Measurements from ENCODE around the gene TACSTD2. TPM values are rescaled to one million over a fixed set of nuclear protein-coding genes. Genes with fewer than 3 reads are reported as not detected.

The TACSTD2 gene
- total RNA-seq, 1 experiment from 2014 or later: 12.2 TPM

DNA sequence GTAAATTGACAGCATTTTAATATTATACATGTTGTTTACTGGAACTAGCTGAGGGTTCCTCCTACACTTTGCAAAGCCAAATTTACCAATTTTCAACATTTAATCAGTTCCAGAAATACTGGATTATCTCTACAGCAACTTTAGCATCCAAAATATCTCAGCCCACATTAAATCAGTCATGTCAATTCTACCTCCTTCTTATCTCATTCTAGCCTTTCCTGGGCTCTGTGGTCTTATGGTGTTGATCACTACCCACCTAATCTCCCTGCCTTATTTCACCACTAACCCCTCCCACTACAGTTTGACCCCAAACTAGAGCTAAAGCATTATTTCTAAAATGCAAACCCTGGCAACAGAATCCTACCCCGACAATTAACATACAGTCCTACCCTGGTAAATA lies 33.8 kb downstream of the TACSTD2 start:
- DNase-seq (ENCODE audit: low read depth, low spot score): no peak
- no peak for TF ChIP-seq TCF7L2 (IDR thresholded peaks at IDR 0.05; ENCODE audit: borderline replicate concordance, extremely low read depth, insufficient read depth, insufficient read length)
- no peak for TF ChIP-seq POLR2A (IDR thresholded peaks at IDR 0.05; ENCODE audit: borderline replicate concordance, extremely low read depth, insufficient read depth, insufficient read length)
- TF ChIP-seq CBX3 (IDR thresholded peaks at IDR 0.05; ENCODE audit: low read depth): no peak
- TF ChIP-seq FOSL1 (IDR thresholded peaks at IDR 0.05; ENCODE audit: low read depth): no peak
- TF ChIP-seq EZH2phosphoT487 (IDR thresholded peaks at IDR 0.05; ENCODE audit: borderline replicate concordance): no peak
- TF ChIP-seq, protein P1, sequence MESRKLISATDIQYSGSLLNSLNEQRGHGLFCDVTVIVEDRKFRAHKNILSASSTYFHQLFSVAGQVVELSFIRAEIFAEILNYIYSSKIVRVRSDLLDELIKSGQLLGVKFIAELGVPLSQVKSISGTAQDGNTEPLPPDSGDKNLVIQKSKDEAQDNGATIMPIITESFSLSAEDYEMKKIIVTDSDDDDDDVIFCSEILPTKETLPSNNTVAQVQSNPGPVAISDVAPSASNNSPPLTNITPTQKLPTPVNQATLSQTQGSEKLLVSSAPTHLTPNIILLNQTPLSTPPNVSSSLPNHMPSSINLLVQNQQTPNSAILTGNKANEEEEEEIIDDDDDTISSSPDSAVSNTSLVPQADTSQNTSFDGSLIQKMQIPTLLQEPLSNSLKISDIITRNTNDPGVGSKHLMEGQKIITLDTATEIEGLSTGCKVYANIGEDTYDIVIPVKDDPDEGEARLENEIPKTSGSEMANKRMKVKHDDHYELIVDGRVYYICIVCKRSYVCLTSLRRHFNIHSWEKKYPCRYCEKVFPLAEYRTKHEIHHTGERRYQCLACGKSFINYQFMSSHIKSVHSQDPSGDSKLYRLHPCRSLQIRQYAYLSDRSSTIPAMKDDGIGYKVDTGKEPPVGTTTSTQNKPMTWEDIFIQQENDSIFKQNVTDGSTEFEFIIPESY (IDR thresholded peaks at IDR 0.05; ENCODE audit: extremely low read depth, insufficient replicate concordance, low read length): no peak
- no peak for TF ChIP-seq RAD21 (IDR thresholded peaks at IDR 0.05; ENCODE audit: low read depth)
- no peak for TF ChIP-seq SRF (IDR thresholded peaks at IDR 0.05; ENCODE audit: low read depth)
- no peak for ATAC-seq
- H3K4me1 ChIP-seq (ENCODE audit: control insufficient read depth in 1 of 2, insufficient read depth in 2 of 2, low read length in 2 of 2): peaks cover 6 to 17% of the 10 kb centered on the region in 2 experiments; a peak in 3 of 4 replicates
- no peak overlapping the region for H2AFZ ChIP-seq (ENCODE audit: low read depth, low read length, poor library complexity, severe bottlenecking)
- no peak overlapping the region for H3K27ac ChIP-seq (ENCODE audit: low read depth, low read length)
- H3K9me2 ChIP-seq (ENCODE audit: insufficient read depth): no peaks in the 10 kb centered on the region
- H3K9me3 ChIP-seq (ENCODE audit: control insufficient read depth in 1 of 2, insufficient read depth in 1 of 2, low read depth in 1 of 2, low read length in 2 of 2): no peaks in the 10 kb centered on the region
- H3K9ac ChIP-seq (ENCODE audit: low read length): no peak overlapping the region
- RAD21 ChIA-PET (ENCODE audit: low non-redundant PET in 1 of 2, low total read pairs in 2 of 2, uncharacterized antibody in 2 of 2, unreplicated experiment in 2 of 2): no interaction called here
- no peak overlapping the region for H3K4me2 ChIP-seq (ENCODE audit: low read length)
- H4K20me1 ChIP-seq (ENCODE audit: insufficient read depth): no peaks in the 10 kb centered on the region
- BruUV-seq (replicated peaks): no TSS peak
- POLR2A ChIA-PET: no interaction called here
- intact Hi-C loops (cut with micrococcal nuclease): no loop called here
- H3K79me2 ChIP-seq (ENCODE audit: insufficient read depth, low read length): peaks cover 7% of the 10 kb centered on the region; the same call in 1 of the 2 replicates
- H3K36me3 ChIP-seq (ENCODE audit: control insufficient read depth in 1 of 2, insufficient read depth in 2 of 2, low read length in 2 of 2): no peaks in the 10 kb centered on the region
- no peaks in the 10 kb centered on the region for H3K27me3 ChIP-seq (ENCODE audit: insufficient read depth, low read length)
- no peak overlapping the region for H3K4me3 ChIP-seq (replicated peaks in 1 of 2; ENCODE audit: low read depth in 1 of 2, low read length in 2 of 2)
- CTCF ChIA-PET: no interaction called here

DNA sequence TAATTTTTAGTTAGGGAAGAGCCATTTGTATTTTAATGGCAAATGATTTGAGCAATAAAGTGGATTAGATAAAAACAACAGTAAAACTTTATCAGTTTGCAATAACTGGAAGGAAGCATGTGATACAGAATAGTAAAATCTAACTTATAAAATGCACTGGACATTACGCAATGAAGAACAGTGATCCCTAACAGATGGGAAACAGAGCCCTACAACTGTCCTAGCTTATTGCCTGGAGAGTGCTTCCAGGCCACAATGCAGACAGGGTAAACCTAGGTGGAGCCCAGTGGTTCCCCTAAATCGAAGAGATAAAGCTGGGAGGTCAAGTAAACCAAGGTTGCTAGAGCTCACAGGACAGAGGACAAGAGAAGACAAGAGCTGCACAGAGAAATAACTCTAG lies 37.5 kb downstream of the TACSTD2 start:
- H3K4me1 ChIP-seq (ENCODE audit: control insufficient read depth in 1 of 2, insufficient read depth in 2 of 2, low read length in 2 of 2): no peaks in the 10 kb centered on the region
- no peak overlapping the region for H3K27ac ChIP-seq (ENCODE audit: low read depth, low read length)
- no peaks in the 10 kb centered on the region for H3K9me3 ChIP-seq (ENCODE audit: control insufficient read depth in 1 of 2, insufficient read depth in 1 of 2, low read depth in 1 of 2, low read length in 2 of 2)
- ChIA-PET RAD21 (ENCODE audit: low non-redundant PET in 1 of 2, low total read pairs in 2 of 2, uncharacterized antibody in 2 of 2, unreplicated experiment in 2 of 2) (no interaction called here), CTCF (no interaction called here), POLR2A (no interaction called here)
- DNase-seq (ENCODE audit: low read depth, low spot score) (no peak), ATAC-seq (no peak)
- H3K9me2 ChIP-seq (ENCODE audit: insufficient read depth): no peaks in the 10 kb centered on the region
- no peaks in the 10 kb centered on the region for H3K27me3 ChIP-seq (ENCODE audit: insufficient read depth, low read length)
- 0 out of 2 replicates have a peak, but pooled peaks cover 4% of the 10 kb centered on the region for H3K79me2 ChIP-seq (ENCODE audit: insufficient read depth, low read length)
- no peaks in the 10 kb centered on the region for H4K20me1 ChIP-seq (ENCODE audit: insufficient read depth)
- H3K4me2 ChIP-seq (ENCODE audit: low read length): no peak overlapping the region
- H3K36me3 ChIP-seq (ENCODE audit: control insufficient read depth in 1 of 2, insufficient read depth in 2 of 2, low read length in 2 of 2): no peaks in the 10 kb centered on the region
- intact Hi-C loops (cut with micrococcal nuclease): no loop called here
- H2AFZ ChIP-seq (ENCODE audit: low read depth, low read length, poor library complexity, severe bottlenecking): no peak overlapping the region
- no TSS peak for BruUV-seq (replicated peaks)
- no peak overlapping the region for H3K4me3 ChIP-seq (replicated peaks in 1 of 2; ENCODE audit: low read depth in 1 of 2, low read length in 2 of 2)
- H3K9ac ChIP-seq (ENCODE audit: low read length): no peak overlapping the region
- no peak for TF ChIP-seq EZH2phosphoT487 (IDR thresholded peaks at IDR 0.05; ENCODE audit: borderline replicate concordance)
- TF ChIP-seq POLR2AphosphoS5 (IDR thresholded peaks at IDR 0.05; ENCODE audit: low read depth, low read length): no peak
- no peak for TF ChIP-seq ZNF274 (IDR thresholded peaks at IDR 0.05; ENCODE audit: low read depth, low read length)
- TF ChIP-seq, protein P2, sequence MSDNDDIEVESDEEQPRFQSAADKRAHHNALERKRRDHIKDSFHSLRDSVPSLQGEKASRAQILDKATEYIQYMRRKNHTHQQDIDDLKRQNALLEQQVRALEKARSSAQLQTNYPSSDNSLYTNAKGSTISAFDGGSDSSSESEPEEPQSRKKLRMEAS (IDR thresholded peaks at IDR 0.05): no peak
- TF ChIP-seq, protein P3, sequence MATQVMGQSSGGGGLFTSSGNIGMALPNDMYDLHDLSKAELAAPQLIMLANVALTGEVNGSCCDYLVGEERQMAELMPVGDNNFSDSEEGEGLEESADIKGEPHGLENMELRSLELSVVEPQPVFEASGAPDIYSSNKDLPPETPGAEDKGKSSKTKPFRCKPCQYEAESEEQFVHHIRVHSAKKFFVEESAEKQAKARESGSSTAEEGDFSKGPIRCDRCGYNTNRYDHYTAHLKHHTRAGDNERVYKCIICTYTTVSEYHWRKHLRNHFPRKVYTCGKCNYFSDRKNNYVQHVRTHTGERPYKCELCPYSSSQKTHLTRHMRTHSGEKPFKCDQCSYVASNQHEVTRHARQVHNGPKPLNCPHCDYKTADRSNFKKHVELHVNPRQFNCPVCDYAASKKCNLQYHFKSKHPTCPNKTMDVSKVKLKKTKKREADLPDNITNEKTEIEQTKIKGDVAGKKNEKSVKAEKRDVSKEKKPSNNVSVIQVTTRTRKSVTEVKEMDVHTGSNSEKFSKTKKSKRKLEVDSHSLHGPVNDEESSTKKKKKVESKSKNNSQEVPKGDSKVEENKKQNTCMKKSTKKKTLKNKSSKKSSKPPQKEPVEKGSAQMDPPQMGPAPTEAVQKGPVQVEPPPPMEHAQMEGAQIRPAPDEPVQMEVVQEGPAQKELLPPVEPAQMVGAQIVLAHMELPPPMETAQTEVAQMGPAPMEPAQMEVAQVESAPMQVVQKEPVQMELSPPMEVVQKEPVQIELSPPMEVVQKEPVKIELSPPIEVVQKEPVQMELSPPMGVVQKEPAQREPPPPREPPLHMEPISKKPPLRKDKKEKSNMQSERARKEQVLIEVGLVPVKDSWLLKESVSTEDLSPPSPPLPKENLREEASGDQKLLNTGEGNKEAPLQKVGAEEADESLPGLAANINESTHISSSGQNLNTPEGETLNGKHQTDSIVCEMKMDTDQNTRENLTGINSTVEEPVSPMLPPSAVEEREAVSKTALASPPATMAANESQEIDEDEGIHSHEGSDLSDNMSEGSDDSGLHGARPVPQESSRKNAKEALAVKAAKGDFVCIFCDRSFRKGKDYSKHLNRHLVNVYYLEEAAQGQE (IDR thresholded peaks at IDR 0.05; ENCODE audit: low read depth): no peak
- TF ChIP-seq ZFX (IDR thresholded peaks at IDR 0.05): no peak
- no peak for TF ChIP-seq JUND (IDR thresholded peaks at IDR 0.05)
